ENCODE results near the gene ZDHHC3. TPM values are rescaled to one million over a fixed set of nuclear protein-coding genes. Genes with fewer than 3 reads are reported as not detected.
"Not testable (repeated sequence)": the region's sequence is repeated elsewhere in the genome, so short reads cannot be mapped to it uniquely, and the experiment has no call there.

Gene ZDHHC3
- polyA plus RNA-seq, 1 of the 3 experiments (the other 2 are of a cell fraction): 60.7 TPM

- no peak overlapping the region for H3K27ac ChIP-seq (ENCODE audit: low read depth in 2 of 2, low read length in 1 of 2)
- DNase-seq: no peak
- H3F3A ChIP-seq (replicated peaks; ENCODE audit: insufficient read depth): no peaks in the 10 kb centered on the region
- no peak for TF ChIP-seq FOXJ3 (CRISPR knock-in tag; IDR thresholded peaks at IDR 0.05)
- no peak for TF ChIP-seq NRF1 (IDR thresholded peaks at IDR 0.05; ENCODE audit: low read depth, low read length)
- TF ChIP-seq RCOR1 (IDR thresholded peaks at IDR 0.05; ENCODE audit: low read length): no peak
- TF ChIP-seq, protein P1, sequence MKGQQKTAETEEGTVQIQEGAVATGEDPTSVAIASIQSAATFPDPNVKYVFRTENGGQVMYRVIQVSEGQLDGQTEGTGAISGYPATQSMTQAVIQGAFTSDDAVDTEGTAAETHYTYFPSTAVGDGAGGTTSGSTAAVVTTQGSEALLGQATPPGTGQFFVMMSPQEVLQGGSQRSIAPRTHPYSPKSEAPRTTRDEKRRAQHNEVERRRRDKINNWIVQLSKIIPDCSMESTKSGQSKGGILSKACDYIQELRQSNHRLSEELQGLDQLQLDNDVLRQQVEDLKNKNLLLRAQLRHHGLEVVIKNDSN (IDR thresholded peaks at IDR 0.05; ENCODE audit: borderline replicate concordance, low read depth): no peak
- TF ChIP-seq CHD2 (IDR thresholded peaks at IDR 0.05; ENCODE audit: low read length, partially characterized antibody): no peak
- no peak for TF ChIP-seq TAF1 (IDR thresholded peaks at IDR 0.05; ENCODE audit: borderline replicate concordance, low read depth, low read length)
- no peak for TF ChIP-seq JUND (IDR thresholded peaks at IDR 0.05)
- no peak for TF ChIP-seq RFX5 (IDR thresholded peaks at IDR 0.05; ENCODE audit: low read length)
- TF ChIP-seq TEAD4 (IDR thresholded peaks at IDR 0.05; ENCODE audit: borderline replicate concordance, insufficient read depth): no peak
- no peak for TF ChIP-seq NFIC (IDR thresholded peaks at IDR 0.05; ENCODE audit: borderline replicate concordance)
- TF ChIP-seq, protein P2, sequence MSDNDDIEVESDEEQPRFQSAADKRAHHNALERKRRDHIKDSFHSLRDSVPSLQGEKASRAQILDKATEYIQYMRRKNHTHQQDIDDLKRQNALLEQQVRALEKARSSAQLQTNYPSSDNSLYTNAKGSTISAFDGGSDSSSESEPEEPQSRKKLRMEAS (IDR thresholded peaks at IDR 0.05; ENCODE audit: low read depth): no peak
- no peak for TF ChIP-seq MEF2A (IDR thresholded peaks at IDR 0.05; ENCODE audit: borderline replicate concordance, low read depth)
- TF ChIP-seq, protein P3, sequence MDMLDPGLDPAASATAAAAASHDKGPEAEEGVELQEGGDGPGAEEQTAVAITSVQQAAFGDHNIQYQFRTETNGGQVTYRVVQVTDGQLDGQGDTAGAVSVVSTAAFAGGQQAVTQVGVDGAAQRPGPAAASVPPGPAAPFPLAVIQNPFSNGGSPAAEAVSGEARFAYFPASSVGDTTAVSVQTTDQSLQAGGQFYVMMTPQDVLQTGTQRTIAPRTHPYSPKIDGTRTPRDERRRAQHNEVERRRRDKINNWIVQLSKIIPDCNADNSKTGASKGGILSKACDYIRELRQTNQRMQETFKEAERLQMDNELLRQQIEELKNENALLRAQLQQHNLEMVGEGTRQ (IDR thresholded peaks at IDR 0.05; ENCODE audit: borderline replicate concordance, low read depth, low read length): no peak
- no peak overlapping the region for H3K4me2 ChIP-seq
- H3K4me1 ChIP-seq (ENCODE audit: control insufficient read depth in 1 of 2, insufficient read depth in 2 of 2, low read depth in 1 of 2, low read length in 1 of 2): peaks cover 0 to 4% of the 10 kb centered on the region in 2 experiments; a peak in 1 of 4 replicates
- no peaks in the 10 kb centered on the region for H3K27me3 ChIP-seq (ENCODE audit: insufficient read depth)
- ChIA-PET CTCF (interaction anchor here (1.2 to 1.4 kb wide), 2 partner anchors 16 to 36 kb away, joined by 3 to 5 read pairs; no protein-coding TSS in a partner anchor), POLR2A (no interaction called here)
- H3K36me3 ChIP-seq (replicated peaks in 1 of 2; ENCODE audit: control insufficient read depth in 1 of 2, insufficient read depth in 2 of 2, low read length in 1 of 2): peaks cover 4 to 7% of the 10 kb centered on the region in 2 experiments
- H3K79me2 ChIP-seq (ENCODE audit: insufficient read depth): no peaks in the 10 kb centered on the region; the same call in none of the 2 replicates
- H3K9ac ChIP-seq: no peak overlapping the region
- no peak overlapping the region for H2AFZ ChIP-seq (ENCODE audit: low read depth)
- H3K4me3 ChIP-seq (ENCODE audit: low read depth in 2 of 2, low read length in 1 of 2): no peak overlapping the region
- WGBS (ENCODE audit: low lambda C conversion rate): 91% methylated on average over 2 of the region's 2 CpGs
- H4K20me1 ChIP-seq (ENCODE audit: insufficient read depth): no peaks in the 10 kb centered on the region
- H3K9me2 ChIP-seq: no peaks in the 10 kb centered on the region
- no peaks in the 10 kb centered on the region for H3K9me3 ChIP-seq
These were observed 25.7 kb downstream of the ZDHHC3 start for GRCh38 chr3:44950275-44950734.

DNA sequence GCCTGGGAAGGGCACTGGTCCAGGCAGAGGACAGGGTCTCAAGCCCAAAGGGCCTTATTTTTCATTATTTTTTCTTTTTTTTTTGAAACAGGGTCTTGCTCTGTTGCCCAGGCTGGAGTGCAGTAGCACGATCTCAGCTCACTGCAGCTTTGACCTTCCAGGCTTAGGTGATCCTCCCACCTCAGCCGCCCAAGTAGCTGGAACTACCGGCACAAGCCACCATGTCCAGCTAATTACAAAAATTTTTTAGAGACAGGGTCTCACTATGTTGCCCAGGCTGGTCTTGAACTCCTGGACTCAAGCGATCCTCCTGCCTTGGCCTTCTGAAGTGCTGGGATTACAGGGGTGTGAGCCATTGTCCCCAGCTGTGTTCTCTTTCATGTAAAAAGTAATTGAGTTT, 26.2 kb downstream of the ZDHHC3 start:
- H3K4me1 ChIP-seq (ENCODE audit: control insufficient read depth in 1 of 2, insufficient read depth in 2 of 2, low read depth in 1 of 2, low read length in 1 of 2); H3K9me3 ChIP-seq; H3K9me2 ChIP-seq; H3K9ac ChIP-seq; H3K27ac ChIP-seq (ENCODE audit: low read depth in 2 of 2, low read length in 1 of 2); H3K4me3 ChIP-seq (ENCODE audit: low read depth in 2 of 2, low read length in 1 of 2); H3K4me2 ChIP-seq; H2AFZ ChIP-seq (ENCODE audit: low read depth); H3K79me2 ChIP-seq (ENCODE audit: insufficient read depth); H3K27me3 ChIP-seq (ENCODE audit: insufficient read depth); H4K20me1 ChIP-seq (ENCODE audit: insufficient read depth); DNase-seq; POLR2A ChIA-PET; H3F3A ChIP-seq (replicated peaks; ENCODE audit: insufficient read depth): not testable (repeated sequence)
- 97% methylated on average over 4 of the region's 4 CpGs for WGBS (ENCODE audit: low lambda C conversion rate)
- CTCF ChIA-PET: interaction anchor here (1.2 kb wide), 1 partner anchor 15 kb away, joined by 3 read pairs; no protein-coding TSS in a partner anchor
- H3K36me3 ChIP-seq (replicated peaks in 1 of 2; ENCODE audit: control insufficient read depth in 1 of 2, insufficient read depth in 2 of 2, low read length in 1 of 2): peaks cover 4 to 10% of the 10 kb centered on the region in 2 experiments
